NB4 (cell line): Measurements from ENCODE around the gene ANKRD42.
A peak's percentile ranks its signal among the peaks of the same experiment; 100 is the strongest.

ENCODE experiments used
- MYC ChIP-seq: IDR thresholded peaks from 2 replicates; pipeline ENCODE4 v1.6.1; 2011; ENCODE audit warnings: low read depth, low read length
- POLR2A ChIP-seq: IDR thresholded peaks from 2 replicates; pipeline ENCODE4 v1.6.1; 2011; ENCODE audit warnings: mild to moderate bottlenecking; ENCODE audit not compliant: insufficient read length; ENCODE audit errors: extremely low read depth
- TF ChIP-seq, protein P1 (sequence below): IDR thresholded peaks from one replicate; pipeline ENCODE4 v1.5.1; 2012; ENCODE audit warnings: low read depth, low read length
- TF ChIP-seq, protein P2 (sequence below): IDR thresholded peaks from 2 replicates; pipeline ENCODE4 v1.6.1; 2011; ENCODE audit warnings: low read depth, low read length

DNA sequence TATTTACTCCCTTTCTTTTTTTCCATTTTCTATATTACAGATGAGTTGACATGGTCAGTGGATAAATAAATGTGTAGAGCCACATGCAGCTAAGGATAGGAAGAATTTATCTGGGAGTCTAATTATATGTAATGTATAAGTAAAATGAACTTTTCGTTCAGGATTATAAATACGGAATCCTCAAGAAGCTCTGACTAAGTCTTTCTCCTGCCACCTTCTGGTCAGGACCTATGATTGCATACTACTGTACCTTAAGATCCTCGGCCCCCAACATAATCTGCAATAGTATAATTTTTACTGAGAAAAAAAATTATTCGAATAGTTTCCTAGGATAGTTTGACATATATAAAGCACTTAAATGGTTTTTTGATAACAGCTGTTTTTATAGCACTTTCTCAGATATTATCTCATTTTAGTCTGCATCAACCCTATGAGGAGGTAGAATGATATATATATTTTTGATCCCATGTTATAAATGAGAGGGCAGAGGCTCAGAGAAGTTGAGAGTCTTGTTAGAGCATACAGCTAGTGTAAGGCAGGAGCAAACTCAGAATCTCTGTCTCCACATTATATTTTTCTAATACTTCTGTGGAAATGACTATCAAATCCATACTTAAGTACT lies 56.6 kb downstream of the ANKRD42 start:
- TF ChIP-seq POLR2A (no peak), MYC (no peak)
- TF ChIP-seq, protein P1, sequence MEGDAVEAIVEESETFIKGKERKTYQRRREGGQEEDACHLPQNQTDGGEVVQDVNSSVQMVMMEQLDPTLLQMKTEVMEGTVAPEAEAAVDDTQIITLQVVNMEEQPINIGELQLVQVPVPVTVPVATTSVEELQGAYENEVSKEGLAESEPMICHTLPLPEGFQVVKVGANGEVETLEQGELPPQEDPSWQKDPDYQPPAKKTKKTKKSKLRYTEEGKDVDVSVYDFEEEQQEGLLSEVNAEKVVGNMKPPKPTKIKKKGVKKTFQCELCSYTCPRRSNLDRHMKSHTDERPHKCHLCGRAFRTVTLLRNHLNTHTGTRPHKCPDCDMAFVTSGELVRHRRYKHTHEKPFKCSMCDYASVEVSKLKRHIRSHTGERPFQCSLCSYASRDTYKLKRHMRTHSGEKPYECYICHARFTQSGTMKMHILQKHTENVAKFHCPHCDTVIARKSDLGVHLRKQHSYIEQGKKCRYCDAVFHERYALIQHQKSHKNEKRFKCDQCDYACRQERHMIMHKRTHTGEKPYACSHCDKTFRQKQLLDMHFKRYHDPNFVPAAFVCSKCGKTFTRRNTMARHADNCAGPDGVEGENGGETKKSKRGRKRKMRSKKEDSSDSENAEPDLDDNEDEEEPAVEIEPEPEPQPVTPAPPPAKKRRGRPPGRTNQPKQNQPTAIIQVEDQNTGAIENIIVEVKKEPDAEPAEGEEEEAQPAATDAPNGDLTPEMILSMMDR, result peak; percentile 81
- TF ChIP-seq, protein P2, sequence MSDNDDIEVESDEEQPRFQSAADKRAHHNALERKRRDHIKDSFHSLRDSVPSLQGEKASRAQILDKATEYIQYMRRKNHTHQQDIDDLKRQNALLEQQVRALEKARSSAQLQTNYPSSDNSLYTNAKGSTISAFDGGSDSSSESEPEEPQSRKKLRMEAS, result no peak
